HuH-7 (cell line): ENCODE results near the gene GTF2H1.
"Not testable (repeated sequence)": the region's sequence is repeated elsewhere in the genome, so short reads cannot be mapped to it uniquely, and the experiment has no call there.

Experiments used
- DNase-seq: peaks from one replicate; pipeline ENCODE4 v3.0.0; 2011; ENCODE audit warnings: low spot score

The GTF2H1 gene

GRCh38 chr11:18319914-18320313 lies 2.5 kb upstream of the GTF2H1 start:
- no peak for DNase-seq

DNA sequence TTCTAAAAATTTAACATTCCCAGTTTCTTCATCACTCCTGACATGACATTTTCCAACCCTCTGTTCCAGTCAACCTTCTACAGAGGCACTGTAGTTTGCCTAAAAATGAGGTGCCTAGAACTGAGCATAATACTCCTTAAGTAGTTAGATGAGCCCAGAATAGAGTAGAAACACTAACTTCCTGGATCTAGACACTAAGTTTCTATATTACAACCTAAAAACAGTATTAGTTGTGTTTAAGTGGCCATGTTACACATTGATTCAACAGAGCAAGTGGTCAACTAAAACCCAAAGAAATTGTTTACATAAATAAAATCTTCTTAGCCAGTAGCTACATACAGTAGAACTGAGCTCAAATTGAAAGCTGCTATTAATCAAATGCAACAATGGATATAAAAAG lies 1.8 kb upstream of the GTF2H1 start:
- no peak for DNase-seq

DNA sequence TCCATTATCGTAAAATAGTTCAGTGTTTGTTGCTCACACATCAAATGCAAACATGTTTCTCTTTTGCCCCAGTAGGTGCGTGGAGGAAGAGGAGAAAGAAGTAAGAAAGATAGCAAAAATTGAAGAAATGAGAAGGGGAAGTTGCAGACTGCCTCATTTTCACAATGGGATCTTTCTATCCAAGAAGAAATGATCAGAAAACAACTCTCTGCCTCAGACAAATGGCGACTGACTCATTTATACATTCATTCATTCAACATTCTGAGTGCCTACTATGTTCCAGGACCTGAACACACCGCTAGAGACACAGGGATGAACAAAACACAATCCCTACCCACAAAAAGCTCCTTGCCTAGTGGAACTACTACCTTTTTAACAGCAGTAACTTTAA lies 794 bp upstream of the GTF2H1 start:
- no peak for DNase-seq

DNA sequence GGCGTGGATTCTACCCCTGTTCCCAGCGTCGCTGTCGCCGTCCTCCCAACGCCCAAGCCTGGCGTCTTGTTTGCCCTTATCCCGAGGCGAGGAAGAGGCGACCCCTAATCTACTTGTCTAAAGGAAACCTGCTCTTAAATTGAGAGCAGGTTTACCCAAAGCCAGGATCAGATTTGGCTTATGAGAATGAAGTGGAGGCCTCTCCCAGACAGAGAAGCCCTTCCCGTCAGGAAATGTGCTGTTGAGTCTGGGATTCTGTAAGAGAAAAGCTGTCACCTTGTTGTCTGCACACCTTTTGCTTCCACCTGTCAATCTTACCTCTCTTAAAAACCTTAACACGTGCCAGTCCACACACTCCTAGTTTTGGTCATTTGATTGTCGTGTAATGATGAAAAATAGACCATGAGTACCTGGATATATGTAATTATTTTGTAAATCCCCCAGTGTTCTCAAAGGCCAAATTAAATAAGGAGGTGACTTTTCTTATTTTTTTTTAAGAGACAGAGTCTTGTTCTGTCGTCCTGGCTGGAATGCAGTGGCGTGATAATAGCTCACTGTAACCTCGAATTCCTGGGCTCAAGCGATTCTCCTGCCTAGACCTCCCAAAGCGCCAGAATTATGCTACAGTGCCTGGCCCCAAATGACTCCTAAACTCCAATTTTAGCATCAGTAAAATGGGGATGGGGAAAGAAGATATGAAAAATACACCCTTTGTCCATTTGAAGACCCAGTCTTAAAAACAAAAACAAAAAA lies 627 bp downstream of the GTF2H1 start:
- DNase-seq, result no peak

- DNase-seq, result not testable (repeated sequence)
These were observed 1.5 kb downstream of the GTF2H1 start for GRCh38 chr11:18323881-18324280.

GRCh38 chr11:18324381-18324780 lies 2.0 kb downstream of the GTF2H1 start:
- DNase-seq, result no peak

DNA sequence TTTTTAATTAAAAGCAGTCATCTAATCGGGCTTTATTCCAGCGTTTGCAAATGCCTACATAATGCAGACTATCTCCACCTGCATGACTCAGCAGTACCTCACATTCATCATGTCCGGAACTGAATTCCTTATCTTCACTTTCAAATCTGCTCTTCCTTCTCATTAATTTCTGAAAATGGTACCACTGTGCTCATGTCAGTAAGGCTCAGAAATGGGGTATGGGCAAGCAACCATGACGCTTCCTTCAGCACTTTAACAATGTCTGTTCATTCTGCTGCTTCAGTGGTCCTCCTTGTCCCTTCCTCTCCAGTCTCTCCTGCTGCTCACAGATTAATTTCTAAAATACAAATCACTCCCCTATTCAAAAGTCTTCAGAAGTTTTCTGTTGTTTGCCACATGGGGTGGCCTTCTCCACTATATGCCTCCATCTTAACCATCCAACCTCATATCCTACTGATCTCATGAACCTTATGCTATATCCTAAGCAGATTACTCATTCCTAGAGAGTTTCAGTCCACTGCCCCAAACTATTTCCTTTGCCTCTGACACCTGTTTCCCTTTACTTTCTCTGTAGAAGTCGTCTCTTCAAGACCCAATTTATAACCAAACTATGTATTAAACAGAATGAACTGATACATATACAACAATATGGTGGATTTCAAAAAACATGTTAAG lies 7.0 kb downstream of the GTF2H1 start:
- DNase-seq, result no peak

DNA sequence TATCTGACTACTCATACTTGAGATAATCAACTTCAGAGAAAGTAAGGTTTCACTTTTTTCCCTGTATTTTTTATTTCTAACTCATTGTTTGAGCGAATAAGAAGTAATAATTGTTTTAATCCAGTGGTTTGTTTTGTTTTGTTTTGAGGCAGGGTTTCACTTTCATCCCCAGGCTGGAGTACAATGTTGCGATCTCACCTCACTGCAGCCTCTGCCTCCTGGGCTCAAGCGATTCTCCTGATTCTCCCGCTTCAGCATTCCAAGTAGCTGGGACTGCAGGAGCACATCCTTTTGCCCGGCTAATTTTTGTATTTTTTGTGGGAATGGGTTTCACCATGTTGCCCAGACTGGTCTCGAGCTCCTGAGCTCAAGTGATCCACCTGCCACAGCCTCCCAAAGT lies 8.6 kb downstream of the GTF2H1 start:
- no peak for DNase-seq

DNA sequence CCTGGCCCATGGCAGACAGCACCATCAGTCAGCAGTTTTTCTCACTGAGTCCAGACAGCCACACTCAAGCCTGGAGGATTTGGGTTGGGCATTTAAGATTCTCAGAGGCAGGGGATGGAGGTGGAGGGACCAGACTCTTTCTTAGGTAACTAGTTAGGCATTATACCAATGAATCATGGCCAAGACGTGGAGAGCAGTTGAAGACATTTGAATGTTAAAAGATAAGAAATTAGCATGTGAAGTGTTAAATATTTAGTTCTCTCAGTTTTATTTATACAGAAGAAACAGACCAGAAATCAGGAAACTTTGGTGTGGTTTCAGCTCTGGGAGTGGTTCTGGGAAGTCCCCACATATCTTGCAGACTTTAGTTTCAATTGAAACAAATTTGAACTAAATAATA lies 9.9 kb downstream of the GTF2H1 start:
- no peak for DNase-seq

DNA sequence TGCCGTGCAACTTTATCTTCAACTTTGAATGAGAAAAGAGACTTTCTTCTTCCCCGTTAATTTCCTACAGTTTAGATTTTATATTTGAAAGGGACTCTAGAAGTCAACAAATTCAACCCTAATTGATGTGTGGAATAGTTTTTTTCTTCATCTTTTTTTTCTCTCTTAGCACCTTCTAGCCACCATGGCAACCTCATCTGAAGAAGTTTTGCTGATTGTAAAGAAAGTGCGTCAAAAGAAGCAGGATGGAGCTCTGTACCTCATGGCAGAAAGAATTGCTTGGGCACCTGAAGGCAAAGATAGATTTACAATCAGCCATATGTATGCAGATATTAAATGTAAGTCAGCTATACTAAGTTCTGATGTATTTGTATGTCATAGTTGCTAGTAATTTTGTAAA lies 10.5 kb downstream of the GTF2H1 start:
- DNase-seq, result no peak

- DNase-seq, result no peak
These were observed 25.2 kb downstream of the GTF2H1 start for GRCh38 chr11:18347471-18348125.

- no peak for DNase-seq
These were observed 30.2 kb downstream of the GTF2H1 start for GRCh38 chr11:18352581-18352980.

DNA sequence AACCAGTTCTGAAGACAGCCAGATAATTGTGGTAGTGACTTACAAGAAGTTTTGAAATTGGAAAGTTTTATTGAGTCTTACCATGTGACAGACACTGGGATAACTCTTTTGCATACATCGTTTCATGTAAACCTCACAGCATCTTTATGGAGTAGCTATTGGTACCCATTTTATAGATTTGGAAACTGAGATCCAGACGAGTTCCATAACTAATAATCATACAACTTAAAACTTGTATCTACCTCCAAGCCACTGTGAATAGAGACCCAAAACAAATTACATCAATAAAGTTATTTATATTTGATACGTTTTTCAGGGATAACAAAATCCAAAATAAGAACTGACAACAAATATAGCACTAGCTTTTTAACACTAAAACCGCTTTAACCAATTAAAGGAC lies 36.3 kb downstream of the GTF2H1 start:
- DNase-seq, result no peak

DNA sequence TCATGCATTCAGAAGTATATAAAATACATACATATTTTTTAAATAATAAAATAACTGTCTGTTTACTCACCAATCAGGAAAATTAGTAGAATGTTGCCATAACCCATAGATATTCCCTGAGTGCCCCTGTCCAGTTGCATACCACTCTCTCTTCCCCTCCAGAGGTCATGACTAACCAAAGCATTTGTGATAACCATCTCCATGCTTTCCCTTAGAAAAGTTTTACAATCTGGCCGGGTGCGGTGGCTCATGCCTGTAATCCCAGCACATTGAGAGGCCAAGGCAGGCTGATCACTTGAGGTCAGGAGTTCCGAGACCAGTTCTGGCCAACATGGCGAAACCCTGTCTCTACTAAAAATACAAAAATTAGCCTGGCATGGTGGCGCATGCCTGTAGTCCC lies 38.8 kb downstream of the GTF2H1 start:
- DNase-seq, result no peak

DNA sequence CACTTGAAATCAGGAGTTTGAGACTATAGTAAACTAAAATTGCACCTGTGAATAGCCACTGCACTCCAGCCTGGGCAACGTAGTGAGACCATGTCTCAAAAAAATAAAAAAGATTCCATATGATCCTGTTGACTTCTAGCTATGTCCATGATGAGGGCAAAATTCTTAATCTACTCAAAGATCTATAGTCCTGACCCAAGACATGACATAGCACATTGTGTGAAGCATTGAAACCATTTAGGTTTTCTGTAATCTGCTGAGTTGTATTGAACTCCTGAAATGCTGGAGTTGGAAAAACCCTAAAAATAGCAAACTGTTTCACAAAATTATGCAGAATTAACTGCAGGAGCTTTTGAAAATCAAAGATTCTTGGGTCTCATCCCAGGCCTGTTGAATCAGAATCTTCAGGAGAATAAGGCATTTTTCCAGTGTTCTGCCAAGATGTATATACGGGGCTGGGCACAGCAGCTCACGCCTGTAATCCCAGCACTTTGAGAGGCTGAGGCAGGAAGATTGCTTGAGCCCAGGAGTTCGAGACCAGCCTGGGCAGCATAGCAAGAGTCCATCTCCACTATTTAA lies 42.2 kb downstream of the GTF2H1 start:
- no peak for DNase-seq

GRCh38 chr11:18365741-18366140 lies 43.4 kb downstream of the GTF2H1 start:
- DNase-seq, result no peak

DNA sequence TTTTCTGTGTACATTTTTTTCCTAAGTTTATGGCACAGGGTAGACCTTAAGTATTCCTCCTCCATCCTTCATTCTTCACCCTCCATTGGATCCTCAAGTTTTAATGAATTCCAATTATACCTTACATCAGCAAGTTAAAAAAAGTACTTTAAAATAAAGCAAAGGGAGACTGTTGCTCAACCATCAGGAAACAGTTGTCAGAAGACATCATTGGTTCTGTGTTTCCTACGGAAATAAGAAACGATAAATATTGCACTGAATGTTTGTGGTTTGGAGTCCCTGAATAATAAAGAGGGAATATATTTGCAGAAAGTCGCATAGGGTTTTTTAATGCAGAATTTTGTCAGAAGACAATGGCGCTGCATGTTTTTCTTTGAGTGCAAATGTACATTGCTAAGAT lies 43.9 kb downstream of the GTF2H1 start:
- no peak for DNase-seq

DNA sequence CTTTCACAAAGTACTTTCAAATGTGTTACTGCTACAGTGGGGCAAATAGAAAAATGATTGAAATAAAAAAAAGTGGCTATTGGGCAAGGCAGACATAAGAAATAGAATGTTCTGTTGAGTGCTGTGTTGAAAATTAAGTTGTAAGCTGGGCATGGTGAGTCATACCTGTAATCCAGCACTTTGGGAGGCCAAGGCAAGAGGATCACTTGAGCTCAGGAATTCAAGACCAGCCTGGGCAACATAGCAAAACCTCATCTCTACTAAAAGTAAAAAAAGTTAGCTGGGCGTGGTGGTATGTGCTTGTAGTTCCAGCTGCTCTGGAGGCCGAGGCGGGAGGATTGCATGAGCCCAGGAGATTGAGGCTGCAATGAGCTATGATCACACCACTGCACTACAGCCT lies 45.1 kb downstream of the GTF2H1 start:
- DNase-seq, result no peak

GRCh38 chr11:18368221-18368620 lies 45.9 kb downstream of the GTF2H1 start:
- no peak for DNase-seq

DNA sequence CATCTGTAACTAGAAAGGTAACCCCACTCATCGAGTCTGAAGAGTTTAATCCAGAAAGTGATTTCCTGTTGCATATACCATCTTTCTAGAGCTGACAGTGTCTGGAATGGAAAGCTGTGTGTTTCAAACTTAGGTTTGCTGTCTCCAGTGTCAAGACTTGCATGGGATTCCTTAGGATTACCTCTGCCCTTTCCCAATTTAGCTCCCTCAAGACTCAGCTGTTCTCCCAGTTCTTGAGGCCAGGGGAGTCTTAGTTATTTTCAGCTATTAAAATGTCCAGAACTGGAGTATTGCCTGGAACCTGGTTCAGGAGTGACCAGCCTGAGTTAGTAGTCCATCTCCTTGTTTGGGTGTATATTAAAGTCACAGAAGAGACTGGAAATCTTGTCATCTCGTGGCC lies 47.0 kb downstream of the GTF2H1 start:
- DNase-seq, result no peak

GRCh38 chr11:18371279-18371678 lies 48.9 kb downstream of the GTF2H1 start:
- DNase-seq, result no peak

DNA sequence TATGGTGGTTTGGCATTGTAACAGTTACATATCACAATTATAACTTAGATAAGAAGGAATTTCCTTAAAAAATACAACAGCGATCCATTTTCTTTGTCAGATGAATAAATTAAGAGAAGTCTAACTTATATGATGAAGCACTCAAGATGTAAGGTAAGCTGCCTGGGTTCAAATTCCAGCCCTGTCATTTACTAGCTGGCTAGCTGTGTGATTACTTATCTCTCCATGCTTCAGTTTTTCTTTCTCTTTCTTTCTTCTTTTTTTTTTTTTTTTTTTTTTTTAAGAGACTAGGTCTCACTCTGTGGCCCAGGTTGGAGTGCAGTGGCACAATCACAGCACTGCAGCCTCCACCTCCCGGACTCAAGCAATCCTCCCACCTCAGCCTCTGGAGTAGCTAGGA lies 49.8 kb downstream of the GTF2H1 start:
- DNase-seq, result no peak

DNA sequence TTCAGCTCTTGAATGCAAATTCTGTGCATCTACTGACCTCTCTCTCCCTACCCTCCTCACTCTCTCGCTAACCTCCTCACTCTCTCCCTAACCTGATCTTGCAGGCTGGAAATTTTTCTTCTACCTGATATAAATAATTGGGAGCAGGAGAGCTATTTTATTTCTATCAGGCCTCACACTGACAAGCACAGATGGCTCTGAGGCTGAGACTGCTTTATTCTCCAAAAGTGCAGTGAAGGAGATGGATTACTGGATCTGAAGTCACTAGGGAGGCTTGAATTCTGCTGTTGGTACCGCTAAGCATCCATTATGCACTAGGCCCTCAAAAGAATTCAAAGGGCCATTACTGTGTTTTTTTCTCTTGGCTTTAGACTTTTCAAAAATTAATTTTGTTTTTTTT lies 52.6 kb downstream of the GTF2H1 start:
- DNase-seq, result no peak
